ENCODE data around the gene ARHGEF6.

- no peak for TF ChIP-seq POLR2A (IDR thresholded peaks at IDR 0.05)
- TF ChIP-seq, protein P1, sequence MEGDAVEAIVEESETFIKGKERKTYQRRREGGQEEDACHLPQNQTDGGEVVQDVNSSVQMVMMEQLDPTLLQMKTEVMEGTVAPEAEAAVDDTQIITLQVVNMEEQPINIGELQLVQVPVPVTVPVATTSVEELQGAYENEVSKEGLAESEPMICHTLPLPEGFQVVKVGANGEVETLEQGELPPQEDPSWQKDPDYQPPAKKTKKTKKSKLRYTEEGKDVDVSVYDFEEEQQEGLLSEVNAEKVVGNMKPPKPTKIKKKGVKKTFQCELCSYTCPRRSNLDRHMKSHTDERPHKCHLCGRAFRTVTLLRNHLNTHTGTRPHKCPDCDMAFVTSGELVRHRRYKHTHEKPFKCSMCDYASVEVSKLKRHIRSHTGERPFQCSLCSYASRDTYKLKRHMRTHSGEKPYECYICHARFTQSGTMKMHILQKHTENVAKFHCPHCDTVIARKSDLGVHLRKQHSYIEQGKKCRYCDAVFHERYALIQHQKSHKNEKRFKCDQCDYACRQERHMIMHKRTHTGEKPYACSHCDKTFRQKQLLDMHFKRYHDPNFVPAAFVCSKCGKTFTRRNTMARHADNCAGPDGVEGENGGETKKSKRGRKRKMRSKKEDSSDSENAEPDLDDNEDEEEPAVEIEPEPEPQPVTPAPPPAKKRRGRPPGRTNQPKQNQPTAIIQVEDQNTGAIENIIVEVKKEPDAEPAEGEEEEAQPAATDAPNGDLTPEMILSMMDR (IDR thresholded peaks at IDR 0.05), result no peak
These were observed 145.5 kb downstream of the ARHGEF6 start for GRCh38 chrX:136635235-136635634.
